Keratinocyte (primary cell): ENCODE results near the gene STAT3. TPM values are rescaled to one million over a fixed set of nuclear protein-coding genes. Genes with fewer than 3 reads are reported as not detected.

Experiments
- DNase-seq: peaks from one replicate; pipeline ENCODE4 v3.0.0-alpha.2; 2011; ENCODE audit warnings: low read depth, missing footprints, low spot score
- FAIRE-seq: peaks from 2 replicates; lab custom pipeline; 2011; peaks lifted over from hg19 to GRCh38; lab: Jason Lieb, UNC
- H2AFZ ChIP-seq: 2 replicates; pipeline ENCODE4 v1.6.0; 2012; ENCODE audit warnings: low read length, control low read depth, inconsistent platforms; ENCODE audit not compliant: control insufficient read depth
- H3K27ac ChIP-seq: 2 replicates; pipeline ENCODE4 v1.5.1; 2011; ENCODE audit warnings: low read length; ENCODE audit not compliant: control insufficient read depth, insufficient read depth
- H3K27me3 ChIP-seq: 3 replicates; pipeline ENCODE4 v1.6.0; 2011; ENCODE audit warnings: low read length; ENCODE audit not compliant: control insufficient read depth, insufficient read depth; ENCODE audit errors: extremely low read depth
- H3K36me3 ChIP-seq, 2 experiments: 2 replicates in 1 of 2; 3 replicates in 1 of 2; pipeline ENCODE4 v1.5.1; 2011; ENCODE audit warnings: low read length in 2 of 2, mild to moderate bottlenecking in 1 of 2; ENCODE audit not compliant: control insufficient read depth in 2 of 2, insufficient read depth in 2 of 2; ENCODE audit errors: extremely low read depth in 1 of 2
- H3K4me1 ChIP-seq: 3 replicates; pipeline ENCODE4 v1.5.1; 2011; ENCODE audit warnings: low read length; ENCODE audit not compliant: control insufficient read depth, insufficient read depth; ENCODE audit errors: extremely low read depth
- H3K4me2 ChIP-seq: 3 replicates; pipeline ENCODE4 v1.6.0; 2011; ENCODE audit warnings: low read depth, low read length; ENCODE audit not compliant: control insufficient read depth, insufficient read depth; ENCODE audit errors: extremely low read depth
- H3K4me3 ChIP-seq, 3 experiments: fragments of 200-600 bp in 1 of 3; sonication (generic) in 1 of 3; 2 replicates in 2 of 3; 3 replicates in 1 of 3; pipeline ENCODE4 v1.5.1; 2011 to 2016; ENCODE audit warnings: low read length in 3 of 3, mild to moderate bottlenecking in 3 of 3, control low read depth in 2 of 3, inconsistent platforms in 1 of 3, low read depth in 1 of 3, mixed read lengths in 1 of 3, mixed run types in 1 of 3, moderate library complexity in 1 of 3; ENCODE audit not compliant: control insufficient read depth in 2 of 3, insufficient read depth in 2 of 3; ENCODE audit errors: extremely low read depth in 1 of 3
- H3K79me2 ChIP-seq: 2 replicates; pipeline ENCODE4 v1.6.0; 2012; ENCODE audit warnings: low read length; ENCODE audit not compliant: control insufficient read depth, insufficient read depth
- H3K9ac ChIP-seq: 3 replicates; pipeline ENCODE4 v1.6.0; 2011; ENCODE audit warnings: low read length; ENCODE audit not compliant: control insufficient read depth, insufficient read depth; ENCODE audit errors: extremely low read depth
- H3K9me1 ChIP-seq: 3 replicates; pipeline ENCODE4 v1.6.0; 2011; ENCODE audit warnings: low read length; ENCODE audit not compliant: control insufficient read depth, insufficient read depth; ENCODE audit errors: extremely low read depth
- H3K9me3 ChIP-seq: 2 replicates; pipeline ENCODE4 v1.5.1; 2012; ENCODE audit warnings: low read depth, low read length; ENCODE audit not compliant: control insufficient read depth
- H4K20me1 ChIP-seq: 3 replicates; pipeline ENCODE4 v1.6.0; 2011; ENCODE audit warnings: low read length; ENCODE audit not compliant: control insufficient read depth, insufficient read depth; ENCODE audit errors: extremely low read depth
- CTCF ChIP-seq, 3 experiments: IDR thresholded peaks in 1 of 3; conservative IDR thresholded peaks in 1 of 3; optimal IDR thresholded peaks in 1 of 3; 2 replicates in 2 of 3; 3 replicates in 1 of 3; pipeline versions ENCODE3 to v1.5.1; 2011; ENCODE audit warnings: low read length in 3 of 3, mild to moderate bottlenecking in 3 of 3, moderate library complexity in 2 of 3, control low read depth in 1 of 3, inconsistent platforms in 1 of 3; ENCODE audit not compliant: insufficient read depth in 2 of 3; ENCODE audit errors: extremely low read depth in 1 of 3
- EZH2 ChIP-seq: IDR thresholded peaks from one replicate; pipeline ENCODE4 v1.6.1; 2012; ENCODE audit warnings: inconsistent platforms, mild to moderate bottlenecking, low read length, moderate library complexity
- dilution Hi-C: fragments of 300-500 bp; cut with MboI; formaldehyde crosslinking; loops from one replicate; pipeline ENCODE4 v1.7.0; 2020; ENCODE audit warnings: low sequenced_read_pairs; ENCODE audit not compliant: extremely low pct_ligation_motif_present
- polyA plus RNA-seq, 5 experiments: library from polyadenylated mRNA; depleted of rRNA in 3 of 5; stranded (reverse) in 3 of 5; stranded (forward) in 1 of 5; unstranded in 1 of 5; fragments of >200 nt; gene quantifications; 1 replicate in 1 of 5; 2 replicates in 3 of 5; 3 replicates in 1 of 5; pipeline versions ENCODE4 v1.2.1 to v1.2.3, GENCODE V29; 2011 to 2012; ENCODE audit warnings: missing spikeins in 2 of 5, low read depth in 1 of 5, low replicate concordance in 1 of 5

Gene STAT3
- polyA plus RNA-seq, 1 donor (not counting 4 experiments of a cell fraction or from before 2014, with no cell fraction given): 37.4 TPM

GRCh38 chr17:42414704-42415409, 26.6 kb upstream of the STAT3 start:
- H3K9ac ChIP-seq: no peak overlapping the region
- peak overlapping the region; percentile 7 for H3K4me2 ChIP-seq
- H2AFZ ChIP-seq: no peak overlapping the region
- dilution Hi-C loops: no loop called here
- peak overlapping the region; percentile 11 for H3K27ac ChIP-seq
- H3K79me2 ChIP-seq: peaks cover 91% of the 10 kb centered on the region
- peaks cover 8% of the 10 kb centered on the region for H3K9me1 ChIP-seq
- no peaks in the 10 kb centered on the region for H3K27me3 ChIP-seq
- peaks cover 62% of the 10 kb centered on the region for H3K4me1 ChIP-seq
- FAIRE-seq (peak; percentile 20), DNase-seq (no peak)
- peaks cover 50% of the 10 kb centered on the region for H4K20me1 ChIP-seq
- H3K9me3 ChIP-seq: no peaks in the 10 kb centered on the region
- H3K4me3 ChIP-seq: peak overlapping the region in 1 of 3 experiments; percentile 0
- no peak for TF ChIP-seq EZH2
- TF ChIP-seq CTCF (optimal IDR thresholded peaks at IDR 0.05 in 1 of 3, IDR thresholded peaks at IDR 0.05 in 1 of 3, conservative IDR thresholded peaks at IDR 0.05 in 1 of 3; ENCODE audit: extremely low read depth in 1 of 3, insufficient read depth in 2 of 3, low read length in 3 of 3): no peak
- peaks cover 8 to 20% of the 10 kb centered on the region in 2 experiments for H3K36me3 ChIP-seq

- no peaks in the 10 kb centered on the region for H3K9me3 ChIP-seq
- H3K27ac ChIP-seq: no peak overlapping the region
- H3K9ac ChIP-seq: no peak overlapping the region
- peaks cover 8% of the 10 kb centered on the region for H3K9me1 ChIP-seq
- no peak overlapping the region for H2AFZ ChIP-seq
- H3K4me3 ChIP-seq: no peak overlapping the region
- peaks cover 43% of the 10 kb centered on the region for H4K20me1 ChIP-seq
- DNase-seq (no peak), FAIRE-seq (no peak)
- dilution Hi-C loops: no loop called here
- H3K36me3 ChIP-seq: peaks cover 8 to 25% of the 10 kb centered on the region in 2 experiments
- TF ChIP-seq CTCF (optimal IDR thresholded peaks at IDR 0.05 in 1 of 3, IDR thresholded peaks at IDR 0.05 in 1 of 3, conservative IDR thresholded peaks at IDR 0.05 in 1 of 3; ENCODE audit: extremely low read depth in 1 of 3, insufficient read depth in 2 of 3, low read length in 3 of 3) (no peak), EZH2 (no peak)
- H3K27me3 ChIP-seq: no peaks in the 10 kb centered on the region
- H3K79me2 ChIP-seq: peaks cover 84% of the 10 kb centered on the region
- H3K4me1 ChIP-seq: peaks cover 62% of the 10 kb centered on the region
- H3K4me2 ChIP-seq: peak overlapping the region; percentile 2
Observed at GRCh38 chr17:42413464-42414040, 25.3 kb upstream of the STAT3 start.
